ENCODE results near the gene DLG2.

DNA sequence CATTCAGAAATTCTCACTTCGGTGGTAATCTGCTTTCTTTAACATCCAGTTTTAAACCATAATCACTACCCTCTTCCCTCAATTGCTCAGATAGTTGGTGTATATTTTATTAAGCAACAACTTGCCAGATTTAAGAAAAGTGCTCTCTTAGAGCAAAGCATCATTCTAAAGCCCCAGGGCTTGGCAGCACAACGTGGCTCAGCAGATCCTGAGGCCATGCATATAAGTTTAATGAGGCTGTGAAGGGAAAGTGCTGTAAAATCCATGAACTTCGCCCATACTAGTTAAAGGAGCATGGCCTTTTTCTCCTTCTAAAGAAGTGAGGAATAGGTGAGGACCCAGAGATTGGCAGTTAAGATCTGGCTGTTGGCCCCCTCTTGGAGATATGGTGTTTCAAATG, 1858.7 kb downstream of the DLG2 start:
- TF ChIP-seq CTCF (conservative IDR thresholded peaks at IDR 0.05; ENCODE audit: low read length) (no peak), EZH2phosphoT487 (IDR thresholded peaks at IDR 0.05; ENCODE audit: borderline replicate concordance, low read depth, low read length) (no peak)
